ENCODE measurements around the gene OR1E1. TPM values are rescaled to one million over a fixed set of nuclear protein-coding genes. Genes with fewer than 3 reads are reported as not detected.
"Not testable (repeated sequence)": the region's sequence is repeated elsewhere in the genome, so short reads cannot be mapped to it uniquely, and the experiment has no call there.

The OR1E1 gene
- total RNA-seq, 1 experiment from 2014 or later: not detected

- no peak overlapping the region for H3K4me2 ChIP-seq (ENCODE audit: insufficient read depth, insufficient read length, low read length)
- no peaks in the 10 kb centered on the region for H3K27me3 ChIP-seq (ENCODE audit: insufficient read depth, low read length)
- peaks cover 7% of the 10 kb centered on the region for H3K27me3 Mint-ChIP-seq (ENCODE audit: low read depth)
- peaks cover 79% of the 10 kb centered on the region for H3K9me3 ChIP-seq (ENCODE audit: control insufficient read depth, low read depth, low read length)
- DNase-seq: no peak
- no peak overlapping the region for H3K4ac ChIP-seq (ENCODE audit: low read depth, low read length)
- no peak overlapping the region for H3K56ac ChIP-seq (ENCODE audit: insufficient read length, low read depth, low read length)
- no peaks in the 10 kb centered on the region for H3K23me2 ChIP-seq (ENCODE audit: insufficient read length, low read depth, low read length, poor library complexity, severe bottlenecking)
- no peak overlapping the region for H4K5ac ChIP-seq (ENCODE audit: insufficient read length, low read depth, low read length)
- no peak overlapping the region for H4K8ac ChIP-seq (replicated peaks; ENCODE audit: insufficient read length, low read depth, low read length)
- H3K4me1 ChIP-seq (ENCODE audit: insufficient read depth, low read length): no peaks in the 10 kb centered on the region
- H3K79me2 ChIP-seq (ENCODE audit: insufficient read depth, low read length): no peaks in the 10 kb centered on the region
- H3K18ac ChIP-seq (ENCODE audit: insufficient read length, low read depth, low read length): no peak overlapping the region
- H3K36me3 Mint-ChIP-seq (ENCODE audit: insufficient read depth in 1 of 3, low read depth in 3 of 3): peaks cover 2 to 38% (median 21%) of the 10 kb centered on the region in 3 experiments; a peak in 5 of 7 replicates
- no peak for TF ChIP-seq CTCF (conservative IDR thresholded peaks at IDR 0.05)
- no peak overlapping the region for H2AK5ac ChIP-seq (ENCODE audit: insufficient read length, low read length)
- H2BK15ac ChIP-seq (ENCODE audit: low read depth, low read length): no peak overlapping the region
- no peak overlapping the region for H3K9ac ChIP-seq (ENCODE audit: extremely low read depth, insufficient read length, low read length)
- H4K91ac ChIP-seq (ENCODE audit: insufficient read length, low read depth, low read length): no peak overlapping the region
- peaks cover 79 to 95% of the 10 kb centered on the region in 2 experiments for H3K9me3 Mint-ChIP-seq
- H2BK120ac ChIP-seq (ENCODE audit: low read depth, low read length, poor library complexity, severe bottlenecking): no peak overlapping the region
- no peaks in the 10 kb centered on the region for H3K4me1 Mint-ChIP-seq
- H3K4me3 Mint-ChIP-seq: no peak overlapping the region
- no peak overlapping the region for H3K23ac ChIP-seq (ENCODE audit: insufficient read length, low read depth, low read length)
- H3K79me1 ChIP-seq (ENCODE audit: insufficient read depth, low read depth, low read length, poor library complexity, severe bottlenecking): no peaks in the 10 kb centered on the region
- H2BK20ac ChIP-seq (ENCODE audit: low read depth, low read length, poor library complexity, severe bottlenecking): no peak overlapping the region
- H2BK5ac ChIP-seq (ENCODE audit: insufficient read length, low read length): no peak overlapping the region
- no peak overlapping the region for H3K14ac ChIP-seq (ENCODE audit: insufficient read depth, low read length)
- no peak overlapping the region for H2AFZ ChIP-seq (ENCODE audit: low read length)
- H3K27ac ChIP-seq (ENCODE audit: insufficient read length, low read depth, low read length): no peak overlapping the region
- no CpG with 5 or more reads among the region's 8 CpGs for WGBS (ENCODE audit: extremely low coverage, insufficient read length, low lambda C conversion rate)
- H4K20me1 ChIP-seq (ENCODE audit: control insufficient read depth, insufficient read depth, insufficient read length): no peaks in the 10 kb centered on the region
- H3T11ph ChIP-seq (ENCODE audit: low read length): no peak overlapping the region
- no peak overlapping the region for H2BK12ac ChIP-seq (ENCODE audit: insufficient read length, low read depth, low read length)
- no peak overlapping the region for H3K27ac Mint-ChIP-seq
These were observed 19.9 kb downstream of the OR1E1 start for GRCh38 chr17:3378321-3378720.

- not testable (repeated sequence) for H3K9ac ChIP-seq (ENCODE audit: extremely low read depth, insufficient read length, low read length); H2BK120ac ChIP-seq (ENCODE audit: low read depth, low read length, poor library complexity, severe bottlenecking); H3K79me1 ChIP-seq (ENCODE audit: insufficient read depth, low read depth, low read length, poor library complexity, severe bottlenecking); H3K4me2 ChIP-seq (ENCODE audit: insufficient read depth, insufficient read length, low read length); H3K4me3 Mint-ChIP-seq; H2BK15ac ChIP-seq (ENCODE audit: low read depth, low read length); H3T11ph ChIP-seq (ENCODE audit: low read length); H4K5ac ChIP-seq (ENCODE audit: insufficient read length, low read depth, low read length); H4K20me1 ChIP-seq (ENCODE audit: control insufficient read depth, insufficient read depth, insufficient read length); H3K4ac ChIP-seq (ENCODE audit: low read depth, low read length); H2AFZ ChIP-seq (ENCODE audit: low read length); H3K23ac ChIP-seq (ENCODE audit: insufficient read length, low read depth, low read length); H2AK5ac ChIP-seq (ENCODE audit: insufficient read length, low read length); H3K27me3 ChIP-seq (ENCODE audit: insufficient read depth, low read length); H3K79me2 ChIP-seq (ENCODE audit: insufficient read depth, low read length); H3K18ac ChIP-seq (ENCODE audit: insufficient read length, low read depth, low read length); H3K4me1 Mint-ChIP-seq; DNase-seq; H2BK5ac ChIP-seq (ENCODE audit: insufficient read length, low read length); H3K27me3 Mint-ChIP-seq (ENCODE audit: low read depth); H3K27ac Mint-ChIP-seq; H2BK20ac ChIP-seq (ENCODE audit: low read depth, low read length, poor library complexity, severe bottlenecking); H4K8ac ChIP-seq (replicated peaks; ENCODE audit: insufficient read length, low read depth, low read length); H3K56ac ChIP-seq (ENCODE audit: insufficient read length, low read depth, low read length); H4K91ac ChIP-seq (ENCODE audit: insufficient read length, low read depth, low read length); H3K23me2 ChIP-seq (ENCODE audit: insufficient read length, low read depth, low read length, poor library complexity, severe bottlenecking); H3K14ac ChIP-seq (ENCODE audit: insufficient read depth, low read length); H3K4me1 ChIP-seq (ENCODE audit: insufficient read depth, low read length); H3K27ac ChIP-seq (ENCODE audit: insufficient read length, low read depth, low read length); H2BK12ac ChIP-seq (ENCODE audit: insufficient read length, low read depth, low read length)
- H3K9me3 ChIP-seq (ENCODE audit: control insufficient read depth, low read depth, low read length): peaks cover 19% of the 10 kb centered on the region
- no CpG with 5 or more reads among the region's 31 CpGs for WGBS (ENCODE audit: extremely low coverage, insufficient read length, low lambda C conversion rate)
- Mint-ChIP-seq H3K36me3 (ENCODE audit: insufficient read depth in 1 of 3, low read depth in 3 of 3) (peaks cover 2 to 27% (median 5%) of the 10 kb centered on the region in 3 experiments; a peak in 5 of 7 replicates), H3K9me3 (peaks cover 68 to 84% of the 10 kb centered on the region in 2 experiments)
These were observed 27.0 kb downstream of the OR1E1 start for GRCh38 chr17:3371167-3371566.
